HepG2 (cell line): ENCODE results near the gene CENPL. TPM values are rescaled to one million over a fixed set of nuclear protein-coding genes. Genes with fewer than 3 reads are reported as not detected.

Experiments used
- ADNP ChIP-seq: sonication (generic); formaldehyde crosslinking; IDR thresholded peaks from 2 replicates; pipeline ENCODE4 v1.4.0; 2020; ENCODE audit warnings: missing genetic modification reagents
- AKAP8 ChIP-seq: sonication (generic); formaldehyde crosslinking; IDR thresholded peaks from 2 replicates; pipeline ENCODE4 v1.5.1; 2020; ENCODE audit warnings: mild to moderate bottlenecking, missing genetic modification reagents
- BRCA1 ChIP-seq: sonication (generic); formaldehyde crosslinking; IDR thresholded peaks from 2 replicates; pipeline ENCODE4 v1.4.0; 2020; ENCODE audit warnings: missing genetic modification reagents
- GLMP ChIP-seq: sonication (generic); formaldehyde crosslinking; IDR thresholded peaks from 2 replicates; pipeline ENCODE4 v1.9.0; 2021; ENCODE audit warnings: missing genetic modification reagents, mild to moderate bottlenecking, borderline replicate concordance
- HNRNPL ChIP-seq: fragments of 200-400 bp; formaldehyde crosslinking; IDR thresholded peaks from 2 replicates; pipeline ENCODE4 v1.6.1; 2017; ENCODE audit warnings: mild to moderate bottlenecking, low read depth, low read length
- KLF12 ChIP-seq: sonication (generic); formaldehyde crosslinking; IDR thresholded peaks from 2 replicates; pipeline ENCODE4 v1.4.0; 2020; ENCODE audit warnings: missing genetic modification reagents, borderline replicate concordance
- MAF1 ChIP-seq: sonication (generic); formaldehyde crosslinking; IDR thresholded peaks from 2 replicates; pipeline ENCODE4 v1.5.0; 2020; ENCODE audit warnings: missing genetic modification reagents, borderline replicate concordance
- NFE2L1 ChIP-seq: sonication (generic); formaldehyde crosslinking; IDR thresholded peaks from 2 replicates; pipeline ENCODE4 v1.4.0; 2020; ENCODE audit warnings: missing genetic modification reagents, mild to moderate bottlenecking, borderline replicate concordance
- NFKB2 ChIP-seq: sonication (generic); formaldehyde crosslinking; IDR thresholded peaks from 2 replicates; pipeline ENCODE4 v1.4.0; 2020; ENCODE audit warnings: missing genetic modification reagents, borderline replicate concordance
- NR2F2 ChIP-seq: IDR thresholded peaks from 2 replicates; pipeline ENCODE4 v1.6.1; 2012; ENCODE audit warnings: low read depth, inconsistent platforms, borderline replicate concordance
- NR2F6 ChIP-seq, 2 experiments: IDR thresholded peaks; 2 replicates each; pipeline ENCODE4 v1.6.1; 2016; ENCODE audit warnings: antibody characterized with exemption in 1 of 2, mild to moderate bottlenecking in 1 of 2
- PRDM4 ChIP-seq: sonication (generic); formaldehyde crosslinking; IDR thresholded peaks from 2 replicates; pipeline ENCODE4 v1.9.0; 2021; ENCODE audit warnings: missing genetic modification reagents, borderline replicate concordance
- SOX6 ChIP-seq, 2 experiments: fragments of 450-650 bp in 1 of 2; sonication (generic) in 1 of 2; formaldehyde crosslinking in 1 of 2; IDR thresholded peaks; 2 replicates each; pipeline versions ENCODE4 v1.4.0 to v1.6.1; 2017 to 2020; ENCODE audit warnings: antibody characterized with exemption in 1 of 2, mild to moderate bottlenecking in 1 of 2, missing genetic modification reagents in 1 of 2
- SRSF9 ChIP-seq: fragments of 200-400 bp; formaldehyde crosslinking; IDR thresholded peaks from 2 replicates; pipeline ENCODE4 v1.6.1; 2018; ENCODE audit warnings: borderline replicate concordance, mild to moderate bottlenecking, low read depth, low read length; ENCODE audit not compliant: insufficient read depth, poor library complexity, severe bottlenecking
- STAT5B ChIP-seq: sonication (generic); formaldehyde crosslinking; IDR thresholded peaks from 2 replicates; pipeline ENCODE4 v1.4.0; 2020; ENCODE audit warnings: missing genetic modification reagents
- TMF1 ChIP-seq: sonication (generic); formaldehyde crosslinking; IDR thresholded peaks from 2 replicates; pipeline ENCODE4 v1.8.1; 2022; ENCODE audit warnings: low read depth, missing genetic modification reagents
- ZMYM4 ChIP-seq: sonication (generic); formaldehyde crosslinking; IDR thresholded peaks from 2 replicates; pipeline ENCODE4 v1.8.1; 2023; ENCODE audit warnings: mild to moderate bottlenecking, missing genetic modification reagents
- ZNF235 ChIP-seq: sonication (generic); formaldehyde crosslinking; IDR thresholded peaks from 2 replicates; pipeline ENCODE4 v1.8.1; 2023; ENCODE audit warnings: mild to moderate bottlenecking, missing genetic modification reagents, borderline replicate concordance
- ZNF558 ChIP-seq: sonication (generic); formaldehyde crosslinking; IDR thresholded peaks from 2 replicates; pipeline ENCODE4 v1.9.0; 2022; ENCODE audit warnings: mild to moderate bottlenecking, missing genetic modification reagents, borderline replicate concordance
- ZNF746 ChIP-seq: sonication (generic); formaldehyde crosslinking; IDR thresholded peaks from 2 replicates; pipeline ENCODE4 v1.8.0; 2022; ENCODE audit warnings: mild to moderate bottlenecking, missing genetic modification reagents
- ZNF878 ChIP-seq: sonication (generic); formaldehyde crosslinking; IDR thresholded peaks from 2 replicates; pipeline ENCODE4 v1.8.1; 2023; ENCODE audit warnings: mild to moderate bottlenecking, missing genetic modification reagents, moderate library complexity
- polyA plus RNA-seq, 8 experiments: library from polyadenylated mRNA; depleted of rRNA in 3 of 8; stranded (reverse) in 7 of 8; unstranded in 1 of 8; fragments of >200 nt; fragmentation: Illumina TruSeq in 4 of 8; extraction: Trizol in 4 of 8; gene quantifications; 2 replicates each; pipeline versions ENCODE4 v1.2.1 to v1.2.3, GENCODE V29; 2011 to 2016; ENCODE audit warnings: low read depth in 4 of 8, missing spikeins in 1 of 8, mixed read lengths in 1 of 8; ENCODE audit not compliant: insufficient read depth in 1 of 8
- total RNA-seq, 5 experiments: library from RNA; depleted of rRNA; stranded (reverse); fragments of >200 nt; fragmentation: Illumina TruSeq; extraction: Trizol; gene quantifications; 2 replicates each; pipeline ENCODE4 v1.2.3, GENCODE V29; 2016; ENCODE audit warnings: low read depth in 1 of 5
- TF ChIP-seq, protein P1 (sequence below): sonication (generic); formaldehyde crosslinking; IDR thresholded peaks from 2 replicates; pipeline ENCODE4 v1.4.0; 2020; ENCODE audit warnings: mild to moderate bottlenecking, missing genetic modification reagents
- TF ChIP-seq, protein P2 (sequence below): sonication (generic); formaldehyde crosslinking; IDR thresholded peaks from 2 replicates; pipeline ENCODE4 v1.4.0; 2020; ENCODE audit warnings: mild to moderate bottlenecking, missing genetic modification reagents

The CENPL gene
- total and polyA plus RNA-seq, 2 of the 13 experiments (the other 11 are each of a cell fraction or from before 2014, with no cell fraction given), result 4.4 to 14.2 TPM

- TF ChIP-seq, protein P1, sequence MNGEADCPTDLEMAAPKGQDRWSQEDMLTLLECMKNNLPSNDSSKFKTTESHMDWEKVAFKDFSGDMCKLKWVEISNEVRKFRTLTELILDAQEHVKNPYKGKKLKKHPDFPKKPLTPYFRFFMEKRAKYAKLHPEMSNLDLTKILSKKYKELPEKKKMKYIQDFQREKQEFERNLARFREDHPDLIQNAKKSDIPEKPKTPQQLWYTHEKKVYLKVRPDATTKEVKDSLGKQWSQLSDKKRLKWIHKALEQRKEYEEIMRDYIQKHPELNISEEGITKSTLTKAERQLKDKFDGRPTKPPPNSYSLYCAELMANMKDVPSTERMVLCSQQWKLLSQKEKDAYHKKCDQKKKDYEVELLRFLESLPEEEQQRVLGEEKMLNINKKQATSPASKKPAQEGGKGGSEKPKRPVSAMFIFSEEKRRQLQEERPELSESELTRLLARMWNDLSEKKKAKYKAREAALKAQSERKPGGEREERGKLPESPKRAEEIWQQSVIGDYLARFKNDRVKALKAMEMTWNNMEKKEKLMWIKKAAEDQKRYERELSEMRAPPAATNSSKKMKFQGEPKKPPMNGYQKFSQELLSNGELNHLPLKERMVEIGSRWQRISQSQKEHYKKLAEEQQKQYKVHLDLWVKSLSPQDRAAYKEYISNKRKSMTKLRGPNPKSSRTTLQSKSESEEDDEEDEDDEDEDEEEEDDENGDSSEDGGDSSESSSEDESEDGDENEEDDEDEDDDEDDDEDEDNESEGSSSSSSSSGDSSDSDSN (CRISPR knock-in tag), result 0 out of 2 replicates have a peak, but pooled peaks have one; percentile 45
- TF ChIP-seq STAT5B (CRISPR knock-in tag), result no peak
- TF ChIP-seq KLF12, result 0 out of 2 replicates have a peak, but pooled peaks have one; percentile 13
- TF ChIP-seq NFE2L1 (CRISPR knock-in tag), result no peak; the same call in 1 of the 2 replicates
- 0 out of 2 replicates have a peak, but pooled peaks have one; percentile 22 for TF ChIP-seq ZNF558 (CRISPR knock-in tag)
- no peak for TF ChIP-seq SRSF9
- peak; percentile 34; the same call in 1 of the 2 replicates for TF ChIP-seq ZNF235
- TF ChIP-seq ZMYM4 (CRISPR knock-in tag), result no peak
- TF ChIP-seq NFKB2 (CRISPR knock-in tag), result peak; percentile 45; the same call in 1 of the 2 replicates
- TF ChIP-seq ADNP, result no peak
- 0 out of 2 replicates have a peak, but pooled peaks have one; percentile 54 for TF ChIP-seq TMF1 (CRISPR knock-in tag)
- TF ChIP-seq BRCA1 (CRISPR knock-in tag), result 0 out of 2 replicates have a peak, but pooled peaks have one; percentile 60
- TF ChIP-seq AKAP8 (CRISPR knock-in tag), result no peak
- TF ChIP-seq, protein P2, sequence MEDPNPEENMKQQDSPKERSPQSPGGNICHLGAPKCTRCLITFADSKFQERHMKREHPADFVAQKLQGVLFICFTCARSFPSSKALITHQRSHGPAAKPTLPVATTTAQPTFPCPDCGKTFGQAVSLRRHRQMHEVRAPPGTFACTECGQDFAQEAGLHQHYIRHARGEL (CRISPR knock-in tag), result no peak
- TF ChIP-seq MAF1 (CRISPR knock-in tag), result no peak
- TF ChIP-seq ZNF746, result no peak
- no peak for TF ChIP-seq NR2F2
- TF ChIP-seq PRDM4 (CRISPR knock-in tag), result no peak
- TF ChIP-seq ZNF878, result peak; percentile 69; the same call in 1 of the 2 replicates
- TF ChIP-seq GLMP, result peak; percentile 72; the same call in 1 of the 2 replicates
- TF ChIP-seq HNRNPL, result 0 out of 2 replicates have a peak, but pooled peaks have one; percentile 17
- no peak for TF ChIP-seq SOX6 (IDR thresholded peaks at IDR 0.05)
- peak; percentile 37; the same call in 1 of the 2 replicates for TF ChIP-seq SOX6 (CRISPR knock-in tag; IDR thresholded peaks at IDR 0.05)
- TF ChIP-seq NR2F6 (IDR thresholded peaks at IDR 0.05), result 0 out of 2 replicates have a peak, but pooled peaks have one; percentile 4
- no peak for TF ChIP-seq NR2F6 (CRISPR knock-in tag; IDR thresholded peaks at IDR 0.05)
Observed at GRCh38 chr1:173867141-173867752, 42.6 kb upstream of the CENPL start (continued).
